H1 (cell line): Measurements from ENCODE around the gene SLC26A9. TPM values are rescaled to one million over a fixed set of nuclear protein-coding genes. Genes with fewer than 3 reads are reported as not detected.

Experiments
- CTCF ChIP-seq, 3 experiments: IDR thresholded peaks; 1 replicate in 2 of 3; 2 replicates in 1 of 3; pipeline versions ENCODE4 v1.5.1 to v1.6.1; 2011; ENCODE audit warnings: low read length in 3 of 3, mild to moderate bottlenecking in 3 of 3, inconsistent platforms in 2 of 3, low read depth in 1 of 3, moderate library complexity in 1 of 3; ENCODE audit not compliant: insufficient read depth in 1 of 3; ENCODE audit errors: control extremely low read depth in 1 of 3
- GABPA ChIP-seq: IDR thresholded peaks from 2 replicates; pipeline ENCODE4 v1.6.1; 2011; ENCODE audit warnings: mild to moderate bottlenecking, low read length, moderate library complexity, borderline replicate concordance; ENCODE audit not compliant: insufficient read depth
- KDM4A ChIP-seq: IDR thresholded peaks from one replicate; pipeline ENCODE4 v1.7.1; 2012; ENCODE audit warnings: low read depth, mild to moderate bottlenecking, moderate library complexity, low read length, inconsistent platforms; ENCODE audit not compliant: severe bottlenecking
- TCF12 ChIP-seq: IDR thresholded peaks from 2 replicates; pipeline ENCODE4 v1.6.1; 2011; ENCODE audit warnings: low read depth, mild to moderate bottlenecking, low read length
- polyA plus RNA-seq, 7 experiments: library from polyadenylated mRNA; depleted of rRNA in 3 of 7; stranded (reverse) in 5 of 7; unstranded in 2 of 7; fragments of >200 nt in 5 of 7; fragments of 200-250 nt in 2 of 7; gene quantifications; 1 replicate in 5 of 7; 2 replicates in 1 of 7; 4 replicates in 1 of 7; pipeline versions ENCODE4 v1.2.1 to v1.2.3, GENCODE V29; 2011 to 2013; ENCODE audit warnings: missing spikeins in 2 of 7, mixed read lengths in 2 of 7
- total RNA-seq: library from RNA; stranded (reverse); fragmentation: NEBNext Ultra II Directional; extraction: Animal tissue kit (Norgen Biotek cat#: 25700); gene quantifications from 2 replicates; pipeline ENCODE4 v1.2.1, GENCODE V29; 2021

Gene SLC26A9
- total and polyA plus RNA-seq, 2 of the 8 experiments (the other 6 are each of a cell fraction or from before 2014, with no cell fraction given): not detected

- TF ChIP-seq GABPA (no peak), CTCF (IDR thresholded peaks at IDR 0.05; ENCODE audit: control extremely low read depth in 1 of 3, insufficient read depth in 1 of 3, low read depth in 1 of 3, low read length in 3 of 3) (no peak), KDM4A (no peak), TCF12 (no peak)
These were observed 22.0 kb upstream of the SLC26A9 start (continued) for GRCh38 chr1:205965036-205965884.
